HG03521 (cell line): ENCODE measurements around the gene INO80E.
A peak's percentile ranks its signal among the peaks of the same experiment; 100 is the strongest.

Experiments used
- ATAC-seq: cut with Tn5 transposase; IDR thresholded peaks from one replicate; pipeline ENCODE4 v1.9.1; 2021; ENCODE audit warnings: mild to moderate bottlenecking, moderate library complexity; ENCODE audit not compliant: unreplicated experiment

Gene INO80E

DNA sequence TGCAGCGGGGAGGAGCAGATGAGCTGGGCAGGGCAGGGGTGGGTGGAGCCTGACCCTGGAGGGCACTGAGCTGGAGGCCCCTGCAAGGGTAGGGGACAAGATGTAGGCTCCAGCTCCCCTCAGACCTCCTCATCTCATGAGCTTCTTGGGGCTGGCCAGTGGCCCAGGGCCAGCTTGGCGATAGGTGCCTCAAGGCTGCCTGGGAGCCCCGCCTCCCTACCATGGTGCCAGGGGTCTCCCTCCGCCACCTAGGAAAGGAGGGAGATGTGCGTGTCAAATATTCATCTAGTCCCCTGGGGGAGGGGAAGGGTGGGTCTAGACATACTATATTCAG lies 4.5 kb upstream of the INO80E start:
- ATAC-seq, result no peak

DNA sequence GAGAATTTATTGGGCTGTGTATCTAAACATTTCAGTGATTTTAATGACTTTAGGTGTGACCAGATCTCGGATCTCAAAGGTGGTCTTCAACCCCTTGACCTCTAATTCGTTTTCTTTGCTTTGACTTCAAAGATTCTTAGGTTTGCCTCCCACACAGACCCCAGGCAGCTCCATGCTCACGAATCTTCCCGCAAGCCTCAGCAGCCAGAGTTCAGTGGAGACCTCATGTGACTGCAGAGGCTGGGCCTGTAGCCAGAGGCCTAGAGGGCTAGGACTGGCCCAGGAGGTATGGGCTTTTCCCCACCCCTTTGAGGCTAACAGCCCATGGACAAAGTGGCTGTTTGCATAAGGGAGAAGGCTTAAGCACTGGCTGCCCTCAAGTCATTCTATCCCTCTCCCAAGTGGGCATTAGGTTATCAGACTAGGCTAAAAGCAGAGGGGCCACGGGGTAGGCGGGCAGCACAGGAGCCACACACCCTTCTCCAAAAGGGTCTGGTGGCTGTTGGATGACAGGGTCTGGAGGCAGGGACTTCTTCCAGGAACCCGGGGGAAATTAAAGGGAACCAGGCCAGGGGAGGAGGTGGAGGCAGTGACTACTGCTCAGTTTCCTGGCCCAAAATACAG lies 3.6 kb upstream of the INO80E start:
- no peak for ATAC-seq

DNA sequence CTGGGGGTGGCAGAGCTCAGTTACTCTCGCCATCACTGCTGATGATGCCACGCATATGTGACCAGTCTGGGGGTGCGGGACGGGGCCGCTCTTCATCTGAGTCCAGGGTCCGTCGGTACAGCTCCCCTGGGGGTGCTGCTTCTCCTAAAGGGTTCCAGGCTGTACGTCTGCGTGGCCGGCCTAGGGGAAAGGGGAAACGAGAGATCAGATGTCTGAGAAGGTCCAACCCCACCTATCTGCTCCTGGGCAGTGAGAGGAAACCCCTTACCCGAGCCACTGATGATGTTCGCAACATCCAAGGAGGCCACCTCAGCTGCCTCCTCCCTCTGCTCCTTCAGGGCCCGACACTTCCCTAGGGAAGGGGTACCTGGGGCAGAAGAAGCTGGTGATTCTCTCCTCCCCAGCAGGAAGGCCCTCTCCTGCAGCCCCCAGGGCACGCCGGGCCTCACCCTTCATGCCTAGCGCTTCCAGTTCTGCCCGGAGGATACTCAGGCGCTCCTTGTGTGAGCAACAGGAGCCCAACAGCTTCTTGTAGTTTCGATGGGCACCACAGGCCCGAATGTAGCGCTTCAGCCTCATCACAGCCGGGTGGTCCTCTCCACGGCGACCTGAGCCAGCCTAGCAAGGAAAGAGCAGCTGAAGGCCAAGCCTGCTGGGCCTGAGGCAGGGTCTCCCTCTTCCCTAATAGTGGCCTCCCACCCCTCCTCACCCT lies 2.7 kb upstream of the INO80E start:
- ATAC-seq, result no peak

DNA sequence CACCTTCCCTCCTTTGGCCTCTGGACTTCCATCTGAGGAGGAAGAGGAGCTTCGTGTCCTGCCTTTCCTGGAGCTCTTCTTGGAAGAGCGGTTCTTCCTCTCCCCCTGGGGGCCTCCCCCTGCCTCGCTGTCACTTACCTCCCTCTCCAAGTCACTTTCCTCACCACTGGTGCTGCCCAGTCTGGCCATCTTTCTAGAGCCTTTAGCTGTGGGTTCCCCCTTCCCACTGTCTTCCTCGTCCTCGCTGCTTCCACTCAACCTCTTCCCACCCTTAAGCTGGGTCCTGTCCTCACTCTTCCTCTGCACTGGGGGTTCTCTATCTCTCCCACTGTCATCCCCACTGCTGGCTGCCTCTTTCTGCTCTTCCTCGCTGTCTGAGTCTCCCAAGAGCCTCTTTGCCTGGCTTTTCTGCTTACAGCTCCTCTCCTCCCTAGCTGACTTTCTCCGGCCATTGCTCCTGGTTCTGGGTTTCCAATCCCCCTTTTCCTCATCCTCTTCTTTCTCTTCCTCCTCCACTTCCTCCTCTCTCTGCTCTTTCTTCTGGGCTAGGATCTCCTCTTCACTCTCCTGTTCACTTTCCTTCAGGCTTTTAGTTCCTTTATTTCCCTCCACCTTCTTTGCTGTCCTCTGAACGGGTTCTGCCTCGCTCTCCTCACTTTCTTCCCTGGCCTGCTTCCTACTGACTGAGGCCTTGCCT lies 2.0 kb upstream of the INO80E start:
- ATAC-seq, result no peak

DNA sequence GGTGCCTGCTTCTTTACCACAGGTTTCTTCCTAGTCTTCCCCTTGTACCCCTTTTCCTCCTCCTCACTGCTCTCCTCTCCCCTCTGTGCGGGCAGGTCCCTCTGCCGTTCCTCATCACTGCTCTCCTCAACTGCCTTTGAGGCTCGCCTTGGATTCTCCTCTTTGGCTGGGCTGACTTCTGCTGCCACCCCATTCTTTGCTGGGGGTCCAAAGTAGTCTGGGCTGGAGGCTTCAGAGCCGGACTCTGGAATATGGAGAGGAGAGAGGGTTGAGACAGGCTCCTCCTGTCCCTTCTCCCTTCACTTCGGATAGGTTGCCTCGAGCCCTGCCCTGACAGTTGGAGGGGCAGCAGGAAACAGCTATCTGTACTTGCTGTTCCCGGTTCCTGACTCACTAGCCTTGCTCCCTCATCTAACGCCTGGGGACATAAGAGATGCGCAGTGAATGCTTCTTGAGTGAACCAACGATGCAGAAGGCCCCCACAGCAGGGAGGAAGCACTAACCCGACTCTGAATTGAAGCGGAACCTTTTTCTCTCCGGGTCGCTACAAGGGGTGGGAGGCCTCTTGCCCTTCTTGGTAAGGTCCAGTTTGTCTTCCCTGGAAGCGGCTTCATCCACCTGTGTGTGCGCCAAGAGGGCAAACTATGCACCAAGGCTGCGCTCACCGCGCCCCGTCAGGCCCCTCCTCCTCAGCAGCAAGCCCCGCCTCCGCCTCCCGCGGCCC lies 1.3 kb upstream of the INO80E start:
- no peak for ATAC-seq

DNA sequence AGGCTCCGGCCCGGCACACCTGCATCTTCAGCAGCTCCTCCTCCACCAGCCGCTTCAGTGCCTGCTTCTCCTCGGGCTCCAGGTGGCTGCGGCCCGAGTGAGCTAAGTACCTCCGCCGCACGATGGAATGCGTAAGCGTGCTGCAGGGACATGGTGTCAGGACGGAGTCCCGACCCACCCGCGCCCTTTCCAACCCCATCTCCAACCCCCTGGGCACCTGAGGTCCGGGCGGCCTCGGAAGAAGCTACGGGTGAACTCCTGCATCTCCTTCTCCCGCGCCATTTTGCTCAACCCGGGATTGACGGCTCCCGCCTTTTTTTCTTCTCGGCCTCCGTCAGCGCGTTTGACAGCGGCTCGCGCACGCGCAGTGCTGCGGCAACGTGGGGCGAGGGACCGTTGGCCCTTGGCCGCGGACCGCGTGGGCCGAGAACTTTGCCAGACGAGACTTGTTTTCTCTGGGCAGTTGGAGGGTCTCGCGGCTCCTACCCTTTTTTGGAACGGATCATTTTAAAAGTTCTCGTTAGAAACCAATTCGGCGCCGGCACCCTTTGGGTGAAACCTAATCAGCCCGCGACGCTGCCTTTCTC lies 624 bp upstream of the INO80E start, which contains the start of gene HIRIP3:
HIRIP3 (minus strand) TSS at position 294 of the 587 bp plus-strand sequence; CDS start at position 282, 12 bp downstream.
- ATAC-seq, result peak; percentile 46

DNA sequence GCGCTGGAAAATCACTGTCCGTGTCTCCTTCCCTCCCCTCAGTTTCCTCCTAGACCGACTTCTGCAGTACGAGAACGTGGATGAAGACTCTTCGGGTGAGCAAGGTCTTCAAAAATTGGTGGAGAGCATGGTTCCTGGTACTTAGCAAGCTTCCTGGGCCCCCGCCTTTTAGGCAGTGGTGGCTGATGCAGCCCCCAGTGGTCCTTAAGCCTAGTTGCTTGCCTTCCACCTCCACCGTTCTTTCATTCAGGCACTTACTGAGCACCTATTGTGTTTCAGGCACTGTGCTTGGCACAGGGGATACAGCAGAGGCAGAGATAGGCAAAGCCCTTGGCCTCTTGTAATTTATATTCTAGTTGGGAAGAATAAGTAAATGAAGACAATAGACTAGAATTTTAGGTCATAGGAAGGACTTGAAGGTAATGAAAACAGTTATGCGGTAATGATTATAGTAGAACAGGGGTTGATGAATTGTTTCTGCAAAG lies 767 bp downstream of the INO80E start:
- ATAC-seq, result no peak

DNA sequence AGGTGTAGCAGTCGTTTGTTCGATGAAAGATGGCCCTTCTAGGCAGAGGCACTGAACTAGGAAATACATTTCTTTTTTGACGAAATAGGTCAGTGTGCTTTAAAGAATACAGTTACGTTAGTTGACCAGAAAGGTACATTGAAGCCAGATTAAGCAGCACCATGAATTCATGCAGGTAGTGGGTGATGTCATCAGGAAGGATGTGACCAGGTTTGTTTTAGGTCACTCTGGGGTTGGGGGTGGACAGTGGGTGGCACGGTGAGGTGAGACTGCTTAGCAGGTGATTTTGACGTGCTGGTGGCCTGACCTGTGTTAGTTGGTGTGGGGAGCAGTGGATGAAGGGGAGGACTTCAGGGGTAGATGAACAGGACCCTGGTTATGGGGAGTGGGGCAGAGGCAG lies 3.6 kb downstream of the INO80E start:
- no peak for ATAC-seq

DNA sequence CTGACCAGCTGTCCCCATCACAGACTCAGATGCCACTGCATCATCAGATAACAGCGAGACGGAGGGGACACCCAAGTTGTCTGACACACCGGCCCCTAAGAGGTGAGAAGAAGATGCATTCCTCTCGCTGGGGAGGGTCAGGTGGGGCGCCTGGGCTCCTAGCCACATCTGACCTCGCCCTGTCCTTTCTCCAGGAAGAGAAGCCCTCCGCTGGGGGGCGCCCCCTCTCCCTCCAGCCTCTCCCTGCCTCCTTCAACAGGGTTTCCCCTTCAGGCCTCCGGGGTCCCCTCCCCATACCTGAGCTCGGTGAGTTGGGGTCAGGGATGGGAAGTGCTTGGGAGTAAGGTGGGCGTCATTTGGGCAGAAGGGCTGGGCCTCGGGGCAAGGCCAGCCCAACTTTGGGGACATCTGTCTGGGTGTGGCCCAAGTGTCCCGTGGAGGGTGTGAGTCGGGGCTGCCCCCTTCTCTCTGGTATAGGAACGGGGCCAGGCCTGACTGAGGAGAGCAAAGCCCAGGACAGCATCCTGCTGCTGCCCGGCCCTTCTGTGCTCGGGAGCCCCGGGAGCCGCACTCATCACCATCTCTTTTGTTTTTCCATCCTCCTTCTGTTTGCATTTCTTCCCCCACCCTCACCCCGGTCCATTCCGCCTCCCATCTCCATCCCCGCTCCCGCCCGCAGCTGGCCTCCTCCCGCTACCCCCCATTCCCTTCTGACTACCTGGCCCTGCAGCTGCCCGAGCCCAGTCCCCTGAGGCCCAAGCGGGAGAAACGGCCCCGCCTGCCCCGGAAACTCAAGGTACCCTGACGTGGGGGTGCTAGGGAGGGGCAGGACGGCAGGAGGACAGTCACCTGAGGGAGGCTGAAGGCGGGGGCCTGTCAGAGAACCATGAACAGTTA lies 4.9 kb downstream of the INO80E start:
- ATAC-seq, result no peak

DNA sequence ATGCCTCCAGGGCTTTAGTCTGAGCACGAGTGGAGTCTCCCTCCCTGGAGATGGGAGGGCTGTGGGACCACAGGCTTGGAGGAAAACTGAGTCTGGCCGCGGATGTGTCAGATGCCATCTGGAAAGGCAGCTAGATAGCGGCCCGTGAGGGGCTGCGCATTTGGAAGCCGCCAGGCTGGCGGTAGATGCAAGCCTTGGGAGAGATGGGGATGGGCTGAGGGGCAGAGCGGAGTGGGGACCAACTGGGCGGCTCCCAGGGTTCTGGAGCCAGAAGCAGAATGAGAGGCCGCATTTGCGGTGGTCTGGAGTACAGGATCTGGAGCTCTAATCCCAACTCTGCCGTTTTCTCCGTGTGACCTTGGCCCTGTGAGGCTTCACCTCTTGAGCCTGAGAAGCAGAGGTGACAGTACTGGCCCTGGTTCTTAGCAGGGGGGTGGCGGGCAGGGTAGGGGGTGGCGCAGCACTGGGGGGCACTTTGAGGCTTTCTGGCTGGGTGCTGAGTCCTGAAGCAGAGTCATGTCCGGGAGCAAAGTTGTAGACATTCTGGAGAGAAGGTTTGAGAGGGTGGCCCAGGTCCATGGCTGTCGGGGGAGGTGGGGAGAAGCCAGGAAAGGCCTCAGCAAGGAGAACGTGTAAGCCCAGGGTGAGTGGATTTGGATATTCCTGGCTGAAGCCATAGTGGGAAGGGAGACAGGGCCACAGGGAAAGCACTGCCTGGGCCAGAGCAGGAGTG lies 6.7 kb downstream of the INO80E start:
- ATAC-seq, result no peak

DNA sequence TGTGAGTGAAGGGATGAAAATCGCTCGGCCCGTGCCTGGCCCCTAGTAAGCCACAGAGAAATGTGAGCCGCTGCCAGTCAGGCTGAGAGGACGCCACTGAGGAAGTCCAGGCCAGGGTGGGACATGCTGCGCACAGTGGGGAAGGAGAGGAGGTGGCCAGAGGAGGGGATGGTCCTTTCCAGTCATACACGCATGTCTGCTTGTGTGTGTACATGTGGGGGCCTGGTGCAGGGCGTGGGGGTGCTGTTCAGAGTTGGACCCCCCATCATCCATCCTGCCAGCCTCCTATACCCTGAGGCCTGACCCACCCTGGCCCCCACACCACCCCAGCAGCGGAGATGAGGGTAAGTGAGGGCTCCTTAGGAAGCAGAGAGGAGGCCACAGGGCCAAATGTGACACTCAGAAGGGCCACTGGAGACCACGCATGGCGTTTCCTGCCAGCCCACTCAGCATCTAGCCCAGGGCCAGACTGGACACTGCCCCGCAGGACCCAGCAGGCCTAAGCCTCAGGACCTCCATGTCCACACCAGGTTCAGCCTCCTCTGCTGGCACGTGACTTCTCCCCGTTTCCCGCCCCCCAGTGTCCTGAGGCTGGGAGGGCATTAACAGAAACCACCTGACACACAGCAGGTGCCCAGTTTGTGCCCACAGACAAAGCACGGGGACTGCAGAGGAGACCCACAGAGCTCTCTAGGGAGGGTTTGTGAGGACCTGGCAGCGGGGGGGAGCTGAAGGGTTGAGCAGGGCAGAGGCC lies 7.8 kb downstream of the INO80E start:
- no peak for ATAC-seq

DNA sequence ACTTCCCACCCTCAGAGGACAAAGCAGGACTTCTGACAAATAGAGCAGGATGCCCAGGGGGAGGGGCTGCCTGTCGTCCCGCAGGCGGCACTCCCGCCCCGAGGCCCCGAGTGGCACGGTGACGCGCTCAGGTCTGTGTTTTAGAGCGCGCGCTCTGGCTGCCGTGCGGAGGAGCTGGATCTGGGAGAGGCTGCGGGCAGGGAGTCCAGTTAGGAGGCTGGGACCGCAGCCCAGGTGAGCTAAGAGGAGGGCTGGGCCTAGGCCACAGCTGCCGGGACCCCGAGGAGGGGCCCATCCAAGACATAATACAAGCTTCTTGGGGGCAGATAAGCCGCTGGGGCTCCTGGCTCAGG lies 8.4 kb downstream of the INO80E start:
- ATAC-seq, result no peak

DNA sequence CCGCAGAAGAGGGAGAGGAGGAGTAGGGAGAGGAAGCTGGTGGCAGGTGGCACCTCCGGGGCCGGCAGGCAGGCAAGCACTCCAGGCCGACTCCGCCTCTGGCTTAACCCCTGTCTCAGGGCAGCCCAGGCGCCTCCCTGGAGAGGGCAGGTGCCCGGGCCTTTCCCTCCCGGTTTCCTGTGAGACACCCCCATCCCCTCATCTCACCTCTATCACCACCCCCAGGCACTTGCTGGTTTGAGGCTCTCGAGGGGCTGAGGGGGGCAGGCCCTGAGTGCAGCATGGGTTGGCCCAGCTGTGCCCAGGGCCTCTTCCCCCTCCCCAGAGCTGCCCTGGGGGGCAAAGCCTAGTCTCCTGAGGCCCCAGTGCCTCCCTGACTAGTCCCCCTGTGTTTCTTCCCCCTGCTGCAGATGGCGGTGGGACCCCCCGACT lies 8.8 kb downstream of the INO80E start:
- no peak for ATAC-seq

DNA sequence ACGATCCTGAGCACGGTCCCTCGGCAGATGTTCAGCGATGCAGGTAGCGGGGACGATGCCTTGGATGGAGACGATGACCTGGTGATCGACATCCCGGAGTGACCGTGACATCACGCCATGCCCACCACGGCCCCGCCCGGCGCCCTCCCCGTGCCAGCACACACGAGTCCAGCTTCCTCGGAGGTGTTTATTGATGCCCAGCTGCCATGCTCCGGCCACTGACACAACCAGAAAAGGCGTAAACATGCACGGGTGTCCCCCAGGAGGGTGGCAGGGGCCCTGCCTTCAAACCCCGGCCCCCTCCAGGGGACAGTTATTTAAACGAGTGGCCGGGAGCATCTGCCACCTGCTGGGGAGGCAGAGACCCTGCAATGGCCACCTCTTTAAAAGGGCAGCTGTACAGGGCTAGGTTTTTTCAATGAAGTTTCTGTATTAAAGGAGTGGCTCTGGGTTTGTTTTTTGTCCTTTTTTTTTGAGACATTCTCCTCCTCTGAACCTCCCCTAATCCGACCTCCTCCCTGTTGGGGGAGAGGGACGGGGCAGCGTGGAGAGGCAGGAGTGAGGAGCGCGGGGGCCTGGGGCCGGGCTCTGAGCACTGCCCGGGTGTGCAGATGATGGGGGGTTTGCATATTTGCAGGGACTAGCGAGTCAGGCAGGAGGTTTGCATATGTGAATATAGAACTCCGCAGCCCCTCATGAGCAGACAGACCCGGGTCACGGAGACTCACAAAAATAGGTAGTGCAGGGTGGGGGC lies 9.5 kb downstream of the INO80E start:
- ATAC-seq, result no peak

DNA sequence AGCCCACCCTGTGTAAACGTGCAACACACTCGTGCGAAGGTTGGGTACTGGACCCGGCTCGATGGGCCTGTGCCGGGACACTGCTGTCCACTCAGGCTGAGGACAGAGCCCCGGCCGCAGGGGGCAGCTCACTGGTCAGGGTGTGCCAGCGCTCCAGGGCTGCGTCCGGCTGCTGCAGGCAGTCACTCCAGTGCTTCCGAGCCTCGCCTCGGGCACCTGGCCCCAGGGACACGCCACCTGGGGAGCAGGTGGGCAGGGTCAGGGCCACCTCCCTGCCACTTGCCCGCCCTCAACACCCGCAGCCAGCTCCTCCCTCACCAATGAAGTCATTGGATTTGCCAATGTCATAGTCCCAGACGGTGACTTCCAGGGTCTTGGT lies 10.0 kb downstream of the INO80E start:
- ATAC-seq, result no peak

DNA sequence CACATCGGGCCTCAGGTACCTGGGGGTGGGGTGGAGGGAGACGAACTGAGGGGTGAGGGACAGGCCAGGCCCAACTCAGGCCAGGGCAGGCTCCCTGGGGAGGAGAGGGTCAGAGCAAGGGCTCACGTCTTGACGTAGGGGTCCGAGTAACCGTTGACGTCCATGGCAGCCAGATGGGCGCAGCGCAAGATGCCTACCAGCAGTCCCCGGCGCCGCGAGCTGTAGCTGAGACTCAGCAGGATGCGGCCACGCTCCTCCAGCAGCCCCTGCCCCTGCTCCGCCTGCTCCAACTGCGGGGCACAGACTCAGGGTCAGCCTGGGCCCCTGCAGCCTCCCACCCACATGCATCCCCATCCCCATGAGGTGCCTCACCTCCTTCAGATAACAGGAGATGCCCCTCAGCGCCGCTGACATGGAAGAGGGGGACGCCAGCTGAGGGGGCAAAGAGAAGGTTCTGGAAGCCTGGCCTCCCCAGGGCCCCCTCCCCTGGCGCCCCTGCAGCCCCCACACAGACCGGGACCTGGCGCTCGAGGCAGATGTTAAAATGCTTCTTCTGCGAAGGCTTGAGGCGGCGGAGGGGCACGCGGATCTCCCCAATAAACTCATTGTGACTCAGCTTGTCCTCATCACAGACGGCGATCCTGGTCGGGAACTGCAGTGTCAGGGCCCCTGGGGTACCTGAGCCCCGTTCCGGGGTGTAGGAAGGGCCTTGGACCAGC lies 10.8 kb downstream of the INO80E start:
- no peak for ATAC-seq

DNA sequence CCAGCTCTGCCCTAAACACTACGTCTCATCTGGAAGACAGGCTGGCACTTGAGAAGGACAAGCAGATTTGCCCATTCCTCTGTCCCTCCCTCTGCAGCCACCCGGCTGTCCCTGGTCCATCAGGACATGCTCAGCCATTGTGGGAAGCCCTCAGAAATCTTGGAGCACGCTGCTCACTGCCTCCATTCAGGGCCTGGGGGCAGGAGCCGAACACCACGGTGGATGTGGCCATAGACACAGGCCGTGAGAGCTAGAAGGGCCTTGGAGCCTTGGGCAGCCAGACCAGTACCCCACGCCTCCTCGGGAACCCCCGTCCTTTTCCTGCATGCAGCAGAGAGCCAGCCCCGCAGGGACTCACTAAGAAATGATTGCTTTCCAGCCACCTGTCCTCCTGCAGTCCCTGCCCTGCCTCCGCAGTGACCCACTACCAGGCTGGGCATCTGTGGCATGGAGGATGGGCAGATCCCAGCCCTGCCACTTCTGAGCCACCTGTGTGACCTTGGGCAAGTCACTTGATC lies 11.4 kb downstream of the INO80E start:
- ATAC-seq, result no peak
